Calu3 (cell line): ENCODE results near the gene TFR2. TPM values are rescaled to one million over a fixed set of nuclear protein-coding genes. Genes with fewer than 3 reads are reported as not detected.
A peak's percentile ranks its signal among the peaks of the same experiment; 100 is the strongest.

ENCODE experiments used
- BruUV-seq: library from RNA; stranded (reverse); fragments of 400-500 nt; replicated peaks from 2 replicates; lab custom pipeline; 2021; lab: Mats Ljungman, UMichigan
- CTCF ChIA-PET: fragments of 300-600 bp; sonication (Branson Sonifier 250); formaldehyde crosslinking; loops from one replicate; lab custom pipeline; 2022; ENCODE audit warnings: antibody characterized with exemption; lab: Charles Lee
- DNase-seq: peaks from one replicate; pipeline ENCODE4 v3.0.0; 2022
- H3K27ac Mint-ChIP-seq: one replicate; pipeline ENCODE4 v1.8.0; 2022; ENCODE audit warnings: mixed read lengths; ENCODE audit not compliant: unreplicated experiment
- H3K27me3 Mint-ChIP-seq: one replicate; pipeline ENCODE4 v1.8.0; 2022; ENCODE audit warnings: mixed read lengths; ENCODE audit not compliant: unreplicated experiment
- H3K36me3 Mint-ChIP-seq: one replicate; pipeline ENCODE4 v1.8.0; 2022; ENCODE audit warnings: mild to moderate bottlenecking, moderate library complexity, mixed read lengths; ENCODE audit not compliant: insufficient read depth, unreplicated experiment
- H3K4me1 Mint-ChIP-seq: one replicate; pipeline ENCODE4 v1.8.0; 2022; ENCODE audit warnings: mild to moderate bottlenecking, low read depth, mixed read lengths; ENCODE audit not compliant: unreplicated experiment
- H3K4me3 Mint-ChIP-seq: one replicate; pipeline ENCODE4 v1.8.0; 2022; ENCODE audit warnings: mild to moderate bottlenecking, low read depth, moderate library complexity, mixed read lengths; ENCODE audit not compliant: unreplicated experiment
- H3K9me3 Mint-ChIP-seq: one replicate; pipeline ENCODE4 v1.8.0; 2022; ENCODE audit warnings: low read depth, mixed read lengths; ENCODE audit not compliant: unreplicated experiment
- CTCF ChIP-seq: fragments of 200-600 bp; IDR thresholded peaks from one replicate; pipeline ENCODE4 v1.8.0; 2022; ENCODE audit warnings: antibody characterized with exemption; ENCODE audit not compliant: unreplicated experiment
- intact Hi-C: fragments of 100-400 bp; cut with micrococcal nuclease; formaldehyde crosslinking; loops from one replicate; pipeline ENCODE4 v1.10.0; 2022; ENCODE audit not compliant: unreplicated experiment
- total RNA-seq: library from RNA; stranded (reverse); gene quantifications from 2 replicates; pipeline ENCODE4 v1.2.3, GENCODE V29; 2022

Gene TFR2
- total RNA-seq, 1 experiment from 2014 or later: 0.90 TPM

GRCh38 chr7:100620239-100620638 lies 21.1 kb downstream of the TFR2 start:
- H3K4me3 Mint-ChIP-seq: no peak overlapping the region
- H3K27ac Mint-ChIP-seq: no peak overlapping the region
- CTCF ChIA-PET: no interaction called here
- DNase-seq: no peak
- no TSS peak for BruUV-seq
- H3K9me3 Mint-ChIP-seq: no peaks in the 10 kb centered on the region
- H3K27me3 Mint-ChIP-seq: no peaks in the 10 kb centered on the region
- intact Hi-C loops: no loop called here
- H3K36me3 Mint-ChIP-seq: no peaks in the 10 kb centered on the region
- no peaks in the 10 kb centered on the region for H3K4me1 Mint-ChIP-seq
- no peak for TF ChIP-seq CTCF

DNA sequence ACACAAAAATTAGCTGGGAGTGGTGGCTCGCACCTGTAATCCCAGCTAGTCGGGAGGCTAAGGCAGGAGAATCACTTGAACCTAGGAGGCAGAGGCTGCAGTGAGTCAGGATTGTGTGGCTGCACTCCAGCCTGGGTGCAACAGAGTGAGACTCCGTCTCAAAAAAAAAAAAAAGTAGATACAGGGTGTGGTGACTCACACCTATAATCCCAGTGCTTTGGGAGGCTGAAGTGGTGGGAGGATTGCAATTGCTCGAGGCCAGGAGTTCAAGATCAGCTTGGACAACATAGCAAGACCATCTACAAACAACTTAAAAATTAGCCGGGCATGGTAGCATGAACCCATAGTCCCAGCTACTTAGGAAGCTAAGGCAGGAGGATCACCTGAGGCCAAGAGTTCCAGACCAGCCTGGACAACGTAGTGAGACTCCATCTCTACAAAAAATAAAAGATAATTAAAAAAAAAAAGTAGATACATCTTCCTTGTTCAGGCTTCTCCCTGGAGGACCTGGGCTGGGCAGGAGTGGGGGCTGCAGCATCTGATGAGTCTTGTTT lies 27.0 kb downstream of the TFR2 start:
- TF ChIP-seq CTCF: no peak
- Mint-ChIP-seq H3K4me3 (no peak overlapping the region), H3K27me3 (no peaks in the 10 kb centered on the region), H3K27ac (no peak overlapping the region), H3K36me3 (peaks cover 24% of the 10 kb centered on the region), H3K9me3 (no peaks in the 10 kb centered on the region), H3K4me1 (no peaks in the 10 kb centered on the region)
- DNase-seq: no peak
- CTCF ChIA-PET: interaction anchor here (1.0 kb wide), 1 partner anchor 92 kb away, joined by 3 read pairs; the partner anchor contains the start of gene POP7
- intact Hi-C loops: no loop called here
- BruUV-seq: no TSS peak

GRCh38 chr7:100613412-100614175 lies 27.8 kb downstream of the TFR2 start:
- Mint-ChIP-seq H3K27ac (no peak overlapping the region), H3K27me3 (no peaks in the 10 kb centered on the region), H3K4me3 (peak overlapping the region; percentile 97), H3K4me1 (no peaks in the 10 kb centered on the region), H3K36me3 (peaks cover 24% of the 10 kb centered on the region), H3K9me3 (no peaks in the 10 kb centered on the region)
- CTCF ChIA-PET: interaction anchor here (0.6 to 1.6 kb wide), 3 partner anchors 92 to 144 kb away, joined by 3 to 6 read pairs (median 5); partner anchors contain the start of gene POP7
- TF ChIP-seq CTCF: no peak
- intact Hi-C loops: no loop called here
- DNase-seq: no peak
- no TSS peak for BruUV-seq

DNA sequence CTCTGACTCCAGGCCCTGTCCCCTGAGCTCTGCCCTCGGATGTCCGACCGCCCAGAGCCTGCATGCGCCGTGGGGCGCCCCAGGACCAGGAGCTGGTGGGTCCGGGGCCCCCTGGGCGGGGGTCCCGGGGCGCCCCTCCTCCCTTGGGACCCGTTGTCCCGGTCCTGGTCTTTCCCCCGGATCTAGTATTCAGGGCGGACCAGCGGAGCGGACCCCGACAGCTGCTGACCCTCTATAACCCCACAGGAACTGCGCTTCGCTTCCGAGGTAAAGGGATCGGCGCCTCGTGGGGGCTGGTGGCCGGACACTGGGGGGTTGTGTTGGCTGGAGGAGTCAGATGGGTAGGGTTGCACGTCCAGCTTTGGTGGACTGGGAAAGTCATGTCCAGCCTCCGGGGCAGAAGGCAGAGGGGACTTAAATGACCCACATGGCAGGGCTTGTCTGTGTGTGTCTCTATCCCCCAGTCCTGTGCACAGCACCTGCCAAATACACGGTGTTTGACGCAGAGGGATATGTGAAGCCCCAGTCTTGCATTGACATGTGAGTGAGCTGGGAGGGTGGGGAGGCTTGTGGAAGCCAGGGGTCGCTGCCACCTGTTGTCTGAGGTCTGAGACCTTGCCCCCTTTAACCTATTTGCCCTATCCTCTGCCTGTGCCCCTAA lies 28.5 kb downstream of the TFR2 start:
- Mint-ChIP-seq H3K27ac (peak overlapping the region; percentile 97), H3K4me3 (peak overlapping the region; percentile 97), H3K36me3 (peaks cover 24% of the 10 kb centered on the region), H3K4me1 (no peaks in the 10 kb centered on the region), H3K9me3 (no peaks in the 10 kb centered on the region), H3K27me3 (no peaks in the 10 kb centered on the region)
- TF ChIP-seq CTCF: no peak
- BruUV-seq: TSS peak; percentile 63
- CTCF ChIA-PET: interaction anchor here (0.5 to 1.6 kb wide), 6 partner anchors 11 to 93 kb away, joined by 3 to 7 read pairs (median 4); partner anchors contain the start of gene POP7
- DNase-seq: no peak
- intact Hi-C loops: no loop called here
